Kidney (tissue), 14 donors: Measurements from ENCODE around the gene TES. TPM values are rescaled to one million over a fixed set of nuclear protein-coding genes. Genes with fewer than 3 reads are reported as not detected.

ENCODE experiments used
- DNase-seq, 5 donors: peaks; one replicate each; pipeline ENCODE4 v3.0.0-alpha.2; 2013 to 2020
- FAIRE-seq: peaks from 2 replicates; lab custom pipeline; 2012; peaks lifted over from hg19 to GRCh38; lab: Jason Lieb, UNC
- H3K27ac ChIP-seq, 2 donors: one replicate each; pipeline ENCODE4 v1.7.0; 2013; ENCODE audit warnings: low read depth in 2 of 2, low read length in 2 of 2, inconsistent platforms in 1 of 2
- H3K27me3 ChIP-seq: one replicate; pipeline ENCODE4 v1.7.1; 2013; ENCODE audit warnings: low read length, inconsistent platforms; ENCODE audit not compliant: control insufficient read depth, insufficient read depth
- H3K36me3 ChIP-seq, 3 donors: one replicate each; pipeline versions ENCODE4 v1.7.0 to v1.7.1; 2013; ENCODE audit warnings: low read length in 3 of 3, control low read depth in 1 of 3, inconsistent platforms in 1 of 3; ENCODE audit not compliant: insufficient read depth in 3 of 3, control insufficient read depth in 2 of 3
- H3K4me1 ChIP-seq, 3 donors: one replicate each; pipeline versions ENCODE4 v1.7.0 to v1.7.1; 2013; ENCODE audit warnings: low read length in 3 of 3, inconsistent platforms in 1 of 3, low read depth in 1 of 3; ENCODE audit not compliant: control insufficient read depth in 2 of 3, insufficient read depth in 2 of 3
- H3K4me3 ChIP-seq, 3 donors: one replicate each; pipeline versions ENCODE4 v1.7.0 to v1.8.1; 2013; ENCODE audit warnings: low read length in 3 of 3, control low read depth in 1 of 3, inconsistent platforms in 1 of 3
- H3K9ac ChIP-seq, 3 donors: one replicate each; pipeline versions ENCODE4 v1.7.0 to v1.7.1; 2013; ENCODE audit warnings: low read length in 3 of 3, control low read depth in 1 of 3, inconsistent platforms in 1 of 3
- H3K9me3 ChIP-seq, 3 donors: one replicate each; pipeline versions ENCODE4 v1.7.0 to v1.7.1; 2013; ENCODE audit warnings: low read length in 3 of 3, control low read depth in 1 of 3, inconsistent platforms in 1 of 3; ENCODE audit not compliant: control insufficient read depth in 2 of 3, insufficient read depth in 1 of 3
- CTCF ChIP-seq: IDR thresholded peaks from 3 replicates; pipeline ENCODE4 v1.5.1; 2012; ENCODE audit warnings: mild to moderate bottlenecking, moderate library complexity, borderline replicate concordance; ENCODE audit not compliant: insufficient read depth; ENCODE audit errors: extremely low read depth
- intact Hi-C: fragments of 100-400 bp; cut with DNase I; formaldehyde crosslinking; loops from one replicate; pipeline ENCODE4 v1.11.1; 2022
- polyA plus RNA-seq: library from polyadenylated mRNA; stranded (reverse); fragments of 350-450 nt; fragmentation: Illumina TruSeq; extraction: RNeasy Lipid Tissue Mini Kit (QIAGEN cat#74804); gene quantifications from one replicate; pipeline ENCODE4 v1.2.3, GENCODE V29; 2014; ENCODE audit warnings: low read depth, low replicate concordance; ENCODE audit not compliant: insufficient read depth
- total RNA-seq: library from RNA; stranded (reverse); fragmentation: NEBNext Ultra II Directional; extraction: Animal tissue kit (Norgen Biotek cat#: 25700); gene quantifications from one replicate; pipeline ENCODE4 v1.2.1, GENCODE V29; 2021
- donor health status: control.
- donor health status: control.
- donor health status: control.
- donor health status: control.
- donor health status: control.
- donor health status: DM: yes; HTN: yes; CAD: no.
- donor health status: Normal renal cell carcinoma (clear cell type).

TES gene
- total and polyA plus RNA-seq, 2 donors from 2014 or later, result 21.5 to 108 TPM

DNA sequence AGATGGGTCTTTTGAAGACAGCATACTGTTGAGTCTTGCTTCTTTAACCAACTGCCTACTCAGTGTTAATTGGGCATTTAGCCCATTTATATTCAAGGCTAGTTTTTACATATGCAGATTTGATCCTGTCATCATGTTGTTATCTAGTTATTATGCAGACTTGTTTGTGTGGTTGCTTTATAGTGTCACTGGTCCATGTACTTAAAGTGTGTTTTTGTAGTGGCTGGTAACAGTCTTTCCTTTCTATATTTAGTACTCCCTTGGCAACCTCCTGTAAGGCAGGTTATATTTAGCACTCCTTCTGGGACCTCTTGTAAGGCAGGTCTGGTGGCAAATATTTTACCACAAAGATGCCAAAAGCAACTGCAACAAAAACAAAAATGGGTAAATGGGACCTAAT lies 66.7 kb downstream of the TES start:
- H3K9ac ChIP-seq, result no peak overlapping the region
- H3K4me1 ChIP-seq, result peaks cover 3 to 5% (median 4%) of the 10 kb centered on the region in 3 donors
- DNase-seq (no peak), FAIRE-seq (no peak)
- no peaks in the 10 kb centered on the region for H3K27me3 ChIP-seq
- no peaks in the 10 kb centered on the region for H3K36me3 ChIP-seq
- H3K4me3 ChIP-seq, result no peak overlapping the region
- TF ChIP-seq CTCF, result no peak
- no peaks in the 10 kb centered on the region for H3K9me3 ChIP-seq
- intact Hi-C loops, result no loop called here
- no peak overlapping the region for H3K27ac ChIP-seq

DNA sequence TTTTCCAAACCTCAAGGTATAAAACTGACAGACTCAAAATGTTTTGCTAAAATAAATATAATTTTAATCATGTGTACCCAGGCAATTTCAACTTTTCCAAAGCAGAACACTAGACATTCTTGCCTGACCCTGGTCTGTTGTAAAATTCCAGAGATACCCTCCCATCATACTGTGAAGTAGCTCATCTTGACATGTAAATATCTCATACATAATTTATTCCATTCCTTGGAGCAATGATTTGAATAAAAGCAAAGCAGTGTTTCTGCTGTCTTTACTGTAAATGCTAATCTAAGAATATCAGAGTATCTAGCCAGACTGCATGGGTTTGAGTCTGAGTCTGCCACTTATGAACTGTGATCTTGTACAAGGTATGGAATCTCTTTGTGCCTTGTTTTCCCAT lies 68.9 kb downstream of the TES start:
- Histone ChIP-seq H3K27me3 (no peaks in the 10 kb centered on the region), H3K4me1 (no peaks in the 10 kb centered on the region), H3K36me3 (no peaks in the 10 kb centered on the region), H3K9ac (no peak overlapping the region), H3K9me3 (no peaks in the 10 kb centered on the region), H3K27ac (no peak overlapping the region), H3K4me3 (no peak overlapping the region)
- TF ChIP-seq CTCF, result no peak
- FAIRE-seq (no peak), DNase-seq (no peak)
- intact Hi-C loops, result no loop called here

DNA sequence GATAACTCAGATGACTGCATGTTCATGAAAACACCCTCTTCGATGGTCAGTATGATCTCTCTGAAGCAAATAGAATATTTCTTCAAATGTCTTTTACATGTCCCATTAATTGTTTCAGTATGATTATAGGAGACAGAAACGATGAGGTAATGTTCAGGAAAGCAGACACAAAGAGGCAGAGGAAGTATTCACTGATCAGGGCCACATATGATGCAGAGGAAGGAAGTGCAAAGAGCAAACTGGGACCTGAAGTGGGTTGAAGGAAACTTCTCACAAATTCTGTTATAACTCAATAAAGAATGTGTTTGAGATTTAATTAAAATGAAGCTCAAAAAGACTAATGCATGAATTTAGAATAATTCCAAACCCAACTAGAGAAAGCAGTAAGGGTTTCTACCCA lies 70.5 kb downstream of the TES start:
- FAIRE-seq (no peak), DNase-seq (no peak)
- H3K4me3 ChIP-seq, result no peak overlapping the region
- H3K27me3 ChIP-seq, result no peaks in the 10 kb centered on the region
- intact Hi-C loops, result no loop called here
- no peak for TF ChIP-seq CTCF
- no peaks in the 10 kb centered on the region for H3K36me3 ChIP-seq
- no peaks in the 10 kb centered on the region for H3K4me1 ChIP-seq
- no peak overlapping the region for H3K9ac ChIP-seq
- no peaks in the 10 kb centered on the region for H3K9me3 ChIP-seq
- no peak overlapping the region for H3K27ac ChIP-seq

DNA sequence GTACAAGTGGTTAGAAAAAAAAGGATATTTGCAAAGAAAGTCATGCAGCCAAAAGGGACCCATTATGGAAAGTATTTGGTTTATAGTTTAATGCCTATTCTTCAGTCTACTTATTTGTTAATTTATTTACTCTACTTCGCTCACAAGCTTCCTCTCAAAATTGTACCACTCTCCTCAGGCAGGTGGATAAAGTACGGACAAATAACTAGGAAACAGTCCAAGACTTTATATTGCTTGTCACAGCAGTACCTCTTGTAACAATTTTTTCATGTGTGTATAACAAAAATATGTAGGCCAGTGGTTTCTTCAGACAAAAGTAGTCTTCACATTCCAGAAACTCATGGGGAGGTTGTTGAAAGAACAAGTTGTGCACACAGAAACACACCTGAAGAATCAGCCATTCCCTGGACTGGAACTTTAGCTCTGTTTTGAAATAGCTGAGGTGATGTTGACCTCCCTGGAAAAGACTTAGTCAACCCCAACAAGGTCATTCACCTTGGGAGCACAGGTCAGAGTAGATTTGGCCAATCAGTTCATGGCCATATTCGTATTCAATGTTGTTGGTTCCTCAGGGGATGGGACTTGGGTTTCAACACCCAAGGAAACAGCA lies 73.4 kb downstream of the TES start:
- TF ChIP-seq CTCF, result no peak
- Histone ChIP-seq H3K4me3 (no peak overlapping the region), H3K36me3 (no peaks in the 10 kb centered on the region), H3K4me1 (no peaks in the 10 kb centered on the region), H3K9ac (no peak overlapping the region), H3K27me3 (no peaks in the 10 kb centered on the region), H3K9me3 (no peaks in the 10 kb centered on the region), H3K27ac (no peak overlapping the region)
- DNase-seq (no peak), FAIRE-seq (no peak)
- intact Hi-C loops, result no loop called here
